GM19324 (cell line): ENCODE results near the gene SELENOS.

ENCODE experiments used
- ATAC-seq: cut with Tn5 transposase; IDR thresholded peaks from one replicate; pipeline ENCODE4 v1.9.1; 2021; ENCODE audit warnings: mild to moderate bottlenecking, moderate library complexity; ENCODE audit not compliant: unreplicated experiment, low FRiP score

Gene SELENOS

GRCh38 chr15:101280007-101280406 is 2.7 kb upstream of the SELENOS start:
- no peak for ATAC-seq

- no peak for ATAC-seq
Observed at GRCh38 chr15:101277943-101278564, 769 bp upstream of the SELENOS start.

GRCh38 chr15:101276501-101277037 is 716 bp downstream of the SELENOS start:
- peak; percentile 23 for ATAC-seq

GRCh38 chr15:101275018-101275417 is 2.3 kb downstream of the SELENOS start:
- no peak for ATAC-seq

GRCh38 chr15:101273534-101273933 is 3.8 kb downstream of the SELENOS start:
- no peak for ATAC-seq

GRCh38 chr15:101272584-101272983 is 4.7 kb downstream of the SELENOS start:
- no peak for ATAC-seq

GRCh38 chr15:101269479-101270223 is 7.6 kb downstream of the SELENOS start:
- no peak for ATAC-seq

GRCh38 chr15:101267320-101268104 is 9.8 kb downstream of the SELENOS start:
- no peak for ATAC-seq

- ATAC-seq = no peak
Observed at GRCh38 chr15:101266787-101267186, 10.5 kb downstream of the SELENOS start.

- no peak for ATAC-seq
Observed at GRCh38 chr15:101266034-101266433, 11.3 kb downstream of the SELENOS start.

- ATAC-seq = no peak
Observed at GRCh38 chr15:101264911-101265641, 12.2 kb downstream of the SELENOS start.

GRCh38 chr15:101264011-101264410 is 13.3 kb downstream of the SELENOS start:
- no peak for ATAC-seq

GRCh38 chr15:101262551-101262950 is 14.7 kb downstream of the SELENOS start:
- ATAC-seq = no peak

- ATAC-seq = no peak
Observed at GRCh38 chr15:101258238-101259144, 18.8 kb downstream of the SELENOS start.

- no peak for ATAC-seq
Observed at GRCh38 chr15:101256757-101257156, 20.5 kb downstream of the SELENOS start.

- ATAC-seq = no peak
Observed at GRCh38 chr15:101255615-101256241, 21.6 kb downstream of the SELENOS start.

GRCh38 chr15:101255051-101255395 is 22.3 kb downstream of the SELENOS start:
- ATAC-seq = no peak

GRCh38 chr15:101254157-101255050 is 22.9 kb downstream of the SELENOS start:
- ATAC-seq = no peak
